ENCODE results near the gene VSTM2B.

VSTM2B gene

GRCh38 chr19:29514525-29515232 is 11.1 kb upstream of the VSTM2B start:
- Histone ChIP-seq H3K9me3 (no peaks in the 10 kb centered on the region), H3K4me3 (no peak overlapping the region), H3K36me3 (replicated peaks) (no peaks in the 10 kb centered on the region), H3K27me3 (ENCODE audit: low read depth) (no peaks in the 10 kb centered on the region), H3K4me1 (no peaks in the 10 kb centered on the region)
- in situ Hi-C loops (cut with MboI; ENCODE audit: low sequenced_read_pairs), result no loop called here
- DNase-seq (ENCODE audit: low spot score in 2 of 2), result no peak

DNA sequence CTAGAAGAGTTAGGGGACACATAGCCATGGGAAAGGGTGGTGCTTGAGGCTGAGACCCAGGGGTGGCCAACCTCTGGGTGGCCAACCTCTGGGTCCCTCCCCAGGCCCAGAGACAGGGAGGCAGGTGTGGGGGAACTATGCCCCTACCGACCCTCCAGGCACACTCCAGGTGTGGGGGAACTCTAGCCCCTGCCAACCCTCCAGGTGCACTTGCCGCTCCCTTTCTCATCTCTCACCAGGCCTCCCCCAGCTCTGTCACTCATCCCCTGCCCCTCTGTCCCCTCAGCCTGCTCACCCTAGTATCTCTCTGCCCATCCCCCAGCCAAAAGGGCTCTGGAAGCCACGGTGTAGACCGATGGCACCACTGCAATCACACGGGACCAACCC is 10.6 kb upstream of the VSTM2B start:
- no peaks in the 10 kb centered on the region for H3K27me3 ChIP-seq (ENCODE audit: low read depth)
- in situ Hi-C loops (cut with MboI; ENCODE audit: low sequenced_read_pairs), result no loop called here
- H3K9me3 ChIP-seq, result no peaks in the 10 kb centered on the region
- no peak for DNase-seq (ENCODE audit: low spot score in 2 of 2)
- H3K4me3 ChIP-seq, result no peak overlapping the region
- no peaks in the 10 kb centered on the region for H3K36me3 ChIP-seq (replicated peaks)
- H3K4me1 ChIP-seq, result no peaks in the 10 kb centered on the region

GRCh38 chr19:29515706-29516357 is 10.0 kb upstream of the VSTM2B start:
- in situ Hi-C loops (cut with MboI; ENCODE audit: low sequenced_read_pairs), result no loop called here
- no peaks in the 10 kb centered on the region for H3K27me3 ChIP-seq (ENCODE audit: low read depth)

DNA sequence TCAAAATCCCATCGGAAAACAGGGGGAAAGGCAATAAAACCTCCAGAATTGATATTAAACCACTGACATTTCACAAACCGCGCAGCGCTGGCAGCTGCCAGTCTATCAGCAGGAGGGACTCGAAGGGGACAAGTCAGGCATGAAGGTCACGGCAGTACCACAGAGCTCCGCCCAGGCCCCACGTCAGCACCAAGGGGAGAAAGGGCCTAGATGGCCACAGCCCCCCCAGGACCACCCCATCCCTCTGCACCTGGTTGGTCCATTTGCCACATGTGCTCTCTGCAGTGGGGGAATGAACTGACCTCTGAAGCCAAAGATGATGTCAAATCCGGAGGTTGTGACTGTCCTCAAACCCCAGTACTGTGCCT is 9.5 kb upstream of the VSTM2B start:
- no peaks in the 10 kb centered on the region for H3K27me3 ChIP-seq (ENCODE audit: low read depth)
- H3K36me3 ChIP-seq (replicated peaks), result no peaks in the 10 kb centered on the region
- DNase-seq (ENCODE audit: low spot score in 2 of 2), result no peak
- H3K4me3 ChIP-seq, result no peak overlapping the region
- no peaks in the 10 kb centered on the region for H3K4me1 ChIP-seq
- in situ Hi-C loops (cut with MboI; ENCODE audit: low sequenced_read_pairs), result no loop called here
- H3K9me3 ChIP-seq, result no peaks in the 10 kb centered on the region

More at GRCh38 chr19:29515706-29516357, 10.0 kb upstream of the VSTM2B start:
- H3K36me3 ChIP-seq (replicated peaks), result no peaks in the 10 kb centered on the region
- no peaks in the 10 kb centered on the region for H3K9me3 ChIP-seq
- H3K4me1 ChIP-seq, result no peaks in the 10 kb centered on the region
- no peak for DNase-seq (ENCODE audit: low spot score in 2 of 2)
- no peak overlapping the region for H3K4me3 ChIP-seq

DNA sequence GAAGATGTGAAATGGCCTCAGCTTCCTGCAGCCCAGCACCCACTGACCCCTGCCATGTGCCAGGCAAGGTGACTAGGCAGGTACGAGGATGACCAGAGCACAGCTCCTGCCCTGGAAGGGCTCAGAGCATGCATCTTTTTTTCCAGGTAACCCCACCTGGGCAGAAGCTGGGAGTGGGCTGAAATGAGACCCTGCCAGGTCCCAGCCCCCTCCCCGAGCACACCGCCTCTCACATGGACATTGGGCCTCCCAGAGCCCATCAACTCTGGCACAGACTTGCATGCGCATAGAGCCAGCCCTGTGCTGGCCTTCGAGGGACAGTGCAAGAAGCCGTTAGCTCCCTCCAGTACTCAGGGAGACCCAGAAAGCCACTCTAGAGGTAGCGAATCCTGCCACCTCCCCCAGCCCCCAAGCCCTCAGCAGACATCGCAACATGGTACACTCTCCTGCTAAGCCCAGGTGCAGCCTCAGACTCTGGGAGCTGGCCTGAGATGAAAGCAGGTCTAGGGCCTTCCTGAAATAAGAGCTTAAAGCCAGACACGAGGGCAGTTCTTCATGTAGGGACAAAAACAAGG is 8.9 kb upstream of the VSTM2B start:
- Histone ChIP-seq H3K9me3 (no peaks in the 10 kb centered on the region), H3K4me3 (no peak overlapping the region), H3K27me3 (ENCODE audit: low read depth) (no peaks in the 10 kb centered on the region), H3K36me3 (replicated peaks) (no peaks in the 10 kb centered on the region), H3K4me1 (no peaks in the 10 kb centered on the region)
- in situ Hi-C loops (cut with MboI; ENCODE audit: low sequenced_read_pairs), result no loop called here
- no peak for DNase-seq (ENCODE audit: low spot score in 2 of 2)

GRCh38 chr19:29517412-29517811 is 8.4 kb upstream of the VSTM2B start:
- Histone ChIP-seq H3K4me3 (no peak overlapping the region), H3K36me3 (replicated peaks) (no peaks in the 10 kb centered on the region), H3K27me3 (ENCODE audit: low read depth) (no peaks in the 10 kb centered on the region), H3K9me3 (no peaks in the 10 kb centered on the region), H3K4me1 (no peaks in the 10 kb centered on the region)
- in situ Hi-C loops (cut with MboI; ENCODE audit: low sequenced_read_pairs), result no loop called here
- DNase-seq (ENCODE audit: low spot score in 2 of 2), result no peak

GRCh38 chr19:29517946-29518345 is 7.8 kb upstream of the VSTM2B start:
- H3K9me3 ChIP-seq, result no peaks in the 10 kb centered on the region
- H3K36me3 ChIP-seq (replicated peaks), result no peaks in the 10 kb centered on the region
- H3K27me3 ChIP-seq (ENCODE audit: low read depth), result peaks cover under 1% of the 10 kb centered on the region; the same call in 1 of the 2 replicates
- no peaks in the 10 kb centered on the region for H3K4me1 ChIP-seq
- no peak overlapping the region for H3K4me3 ChIP-seq
- in situ Hi-C loops (cut with MboI; ENCODE audit: low sequenced_read_pairs), result no loop called here
- no peak for DNase-seq (ENCODE audit: low spot score in 2 of 2)

DNA sequence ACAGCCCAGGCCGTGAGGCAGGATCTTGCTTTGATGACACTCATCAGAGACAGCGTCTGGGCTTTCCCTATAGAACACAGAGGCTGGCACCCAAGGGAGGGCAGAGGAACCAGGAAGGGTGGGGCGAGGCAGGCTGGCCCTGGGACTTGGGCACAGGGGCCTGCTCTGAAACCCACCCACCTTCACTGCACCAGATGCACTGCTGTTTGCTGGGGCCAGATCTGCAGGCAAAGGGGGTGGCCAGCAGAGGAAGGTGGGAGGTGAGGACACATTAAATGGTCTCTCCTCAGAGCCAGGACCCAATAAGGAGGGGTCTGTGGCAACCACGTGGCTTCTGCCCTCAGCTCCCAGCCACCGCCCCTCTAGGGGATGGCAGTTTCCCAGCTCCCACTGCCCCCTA is 6.6 kb upstream of the VSTM2B start:
- Histone ChIP-seq H3K36me3 (replicated peaks) (no peaks in the 10 kb centered on the region), H3K27me3 (ENCODE audit: low read depth) (peaks cover 11% of the 10 kb centered on the region), H3K4me1 (no peaks in the 10 kb centered on the region), H3K4me3 (no peak overlapping the region), H3K9me3 (no peaks in the 10 kb centered on the region)
- no peak for DNase-seq (ENCODE audit: low spot score in 2 of 2)
- in situ Hi-C loops (cut with MboI; ENCODE audit: low sequenced_read_pairs), result no loop called here

DNA sequence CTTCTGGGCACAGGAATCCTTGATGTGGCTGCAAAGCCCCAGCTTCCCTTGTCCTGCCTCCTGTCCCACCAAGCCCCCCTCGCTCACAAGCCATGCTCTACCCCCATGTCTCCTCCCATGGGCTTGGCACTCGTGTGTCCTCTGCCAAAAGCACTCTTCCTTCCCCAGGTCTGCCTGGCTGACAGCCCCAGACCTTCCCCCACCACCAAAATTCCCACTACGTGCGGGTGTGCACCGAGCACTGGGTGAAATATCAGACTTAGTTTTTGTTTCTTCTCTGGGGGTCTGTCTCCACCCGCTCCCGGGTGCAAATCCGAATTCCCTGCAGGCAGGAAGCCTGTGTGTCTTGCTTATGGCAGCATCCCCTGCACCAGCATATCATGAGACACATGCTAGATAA is 5.9 kb upstream of the VSTM2B start:
- Histone ChIP-seq H3K36me3 (replicated peaks) (no peaks in the 10 kb centered on the region), H3K9me3 (no peaks in the 10 kb centered on the region), H3K4me3 (no peak overlapping the region), H3K27me3 (ENCODE audit: low read depth) (peaks cover 19% of the 10 kb centered on the region), H3K4me1 (no peaks in the 10 kb centered on the region)
- in situ Hi-C loops (cut with MboI; ENCODE audit: low sequenced_read_pairs), result no loop called here
- no peak for DNase-seq (ENCODE audit: low spot score in 2 of 2)

- no peak for DNase-seq (ENCODE audit: low spot score in 2 of 2)
- Histone ChIP-seq H3K4me1 (no peaks in the 10 kb centered on the region), H3K9me3 (no peaks in the 10 kb centered on the region), H3K36me3 (replicated peaks) (no peaks in the 10 kb centered on the region), H3K27me3 (ENCODE audit: low read depth) (peaks cover 21% of the 10 kb centered on the region), H3K4me3 (no peak overlapping the region)
- in situ Hi-C loops (cut with MboI; ENCODE audit: low sequenced_read_pairs), result no loop called here
These were observed 5.4 kb upstream of the VSTM2B start for GRCh38 chr19:29520390-29520789.

DNA sequence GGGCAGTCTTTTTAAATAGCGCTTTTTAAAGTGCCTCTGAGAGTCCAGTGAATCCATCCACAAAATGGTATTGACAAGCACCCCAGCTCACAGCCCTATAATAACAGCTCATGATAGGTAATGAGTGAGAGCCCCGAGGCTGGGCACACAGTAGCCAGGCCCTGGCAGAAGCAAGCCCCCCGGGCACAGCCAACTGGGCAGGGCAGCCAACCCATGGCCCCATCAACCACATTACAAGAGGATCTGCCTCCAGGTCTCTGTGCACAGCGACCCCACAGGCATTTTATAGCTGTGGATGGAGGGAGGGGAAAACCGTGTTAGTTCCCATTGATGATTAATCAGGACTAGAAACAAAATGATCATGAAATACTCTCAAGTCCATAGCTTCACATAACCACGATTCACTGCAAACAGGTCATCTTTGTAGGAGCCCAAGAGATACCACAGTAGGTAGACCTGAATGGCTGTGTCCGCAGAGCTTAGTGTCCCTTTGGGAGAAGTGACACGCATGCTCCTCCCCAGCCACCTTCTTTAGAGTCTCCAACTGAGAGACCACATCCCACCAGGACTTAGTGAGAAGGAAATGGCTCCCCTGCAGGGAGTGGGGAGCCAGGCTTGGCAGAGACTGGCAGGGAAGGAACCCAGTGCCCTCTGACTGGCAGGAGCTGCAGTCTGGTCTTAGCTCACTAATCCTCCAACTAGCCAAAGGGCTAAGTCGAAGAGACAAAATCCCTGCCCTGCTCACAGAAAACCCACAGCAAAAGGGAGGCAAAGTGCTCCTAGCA is 4.3 kb upstream of the VSTM2B start:
- Histone ChIP-seq H3K27me3 (ENCODE audit: low read depth) (peaks cover 28% of the 10 kb centered on the region), H3K4me3 (no peak overlapping the region), H3K36me3 (replicated peaks) (no peaks in the 10 kb centered on the region), H3K4me1 (no peaks in the 10 kb centered on the region), H3K9me3 (no peaks in the 10 kb centered on the region)
- in situ Hi-C loops (cut with MboI; ENCODE audit: low sequenced_read_pairs), result no loop called here
- DNase-seq (ENCODE audit: low spot score in 2 of 2), result no peak

DNA sequence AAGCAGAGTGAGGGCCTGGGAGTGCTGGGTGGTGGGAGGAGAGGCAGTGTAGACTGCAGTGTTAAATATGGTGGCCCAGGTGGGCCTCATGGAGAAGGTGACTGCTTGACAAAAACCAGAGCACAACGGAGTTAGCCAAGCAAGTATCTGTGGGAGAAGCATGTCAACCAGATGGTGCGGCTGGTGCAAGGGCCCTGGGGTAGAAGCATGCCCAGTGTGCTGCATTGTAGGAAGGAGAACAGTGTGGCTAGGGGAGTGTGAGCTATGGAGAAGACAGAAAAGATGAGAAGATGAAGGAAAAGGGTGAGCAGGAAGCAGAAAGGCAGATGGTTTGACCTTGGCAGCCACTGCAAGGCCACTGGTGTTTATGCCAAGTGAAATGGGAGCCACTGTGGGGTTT is 2.2 kb upstream of the VSTM2B start:
- H3K27me3 ChIP-seq (ENCODE audit: low read depth), result peaks cover 44% of the 10 kb centered on the region
- in situ Hi-C loops (cut with MboI; ENCODE audit: low sequenced_read_pairs), result no loop called here

DNA sequence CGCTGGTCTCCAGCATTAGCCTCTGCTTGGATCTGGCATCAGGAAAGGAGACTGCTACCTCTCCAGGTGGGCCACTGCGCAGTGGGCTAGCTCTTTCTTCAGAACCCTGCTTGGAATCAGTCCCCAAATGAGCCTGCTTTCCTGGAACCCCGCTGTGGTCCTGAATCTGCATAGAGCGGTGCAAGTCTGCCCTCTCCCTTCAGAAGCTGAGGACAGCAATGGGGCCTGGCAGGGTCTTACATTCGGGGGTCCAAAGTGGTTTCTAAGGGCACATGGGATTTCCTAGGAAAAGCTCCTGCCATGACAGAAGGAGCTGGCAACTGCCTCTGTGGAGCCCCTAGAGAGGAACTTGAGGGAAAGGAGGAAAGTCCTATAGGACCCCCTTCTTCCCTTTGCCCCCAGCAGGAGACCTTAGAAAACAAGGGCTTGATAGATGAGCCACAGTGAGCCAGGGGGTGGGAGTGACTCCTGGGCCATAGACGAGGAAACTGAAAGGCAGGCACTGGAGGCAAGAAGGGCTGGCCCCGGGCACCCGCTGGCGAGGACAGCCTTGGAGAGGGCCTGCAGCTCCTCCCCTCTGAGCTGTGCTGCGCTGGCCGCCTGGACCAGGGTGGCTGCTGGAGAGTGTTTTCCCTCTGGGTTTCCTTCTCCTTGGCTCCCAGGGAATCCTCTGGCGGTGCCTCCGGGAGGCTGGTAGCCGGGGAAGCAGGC is 1.4 kb upstream of the VSTM2B start:
- in situ Hi-C loops (cut with MboI; ENCODE audit: low sequenced_read_pairs), result no loop called here
- Histone ChIP-seq H3K4me3 (no peak overlapping the region), H3K9me3 (no peaks in the 10 kb centered on the region), H3K27me3 (ENCODE audit: low read depth) (peaks cover 44% of the 10 kb centered on the region), H3K4me1 (no peaks in the 10 kb centered on the region; the same call in 1 of the 2 replicates), H3K36me3 (replicated peaks) (no peaks in the 10 kb centered on the region)
- DNase-seq (ENCODE audit: low spot score in 2 of 2), result no peak

More for the DNA sequence above, 2.2 kb upstream of the VSTM2B start:
- Histone ChIP-seq H3K9me3 (no peaks in the 10 kb centered on the region), H3K4me3 (no peak overlapping the region), H3K36me3 (replicated peaks) (no peaks in the 10 kb centered on the region), H3K4me1 (no peaks in the 10 kb centered on the region; the same call in 1 of the 2 replicates)
- DNase-seq (ENCODE audit: low spot score in 2 of 2), result no peak

All from HAP-1 (cell line).